Osteoblast (primary cell): ENCODE data around the gene WNK3. TPM values are rescaled to one million over a fixed set of nuclear protein-coding genes. Genes with fewer than 3 reads are reported as not detected.

Experiments used
- DNase-seq: peaks from one replicate; pipeline ENCODE4 v3.0.0; 2011; ENCODE audit warnings: low spot score, mixed read lengths; ENCODE audit not compliant: insufficient read length; ENCODE audit errors: missing footprints
- H2AFZ ChIP-seq: 2 replicates; pipeline ENCODE4 v1.6.0; 2011; ENCODE audit warnings: mild to moderate bottlenecking, low read length
- H3K27ac ChIP-seq: 2 replicates; pipeline ENCODE4 v1.5.1; 2011; ENCODE audit warnings: mild to moderate bottlenecking, low read depth, low read length, moderate library complexity
- H3K27me3 ChIP-seq: 2 replicates; pipeline ENCODE4 v1.6.0; 2012; ENCODE audit warnings: mild to moderate bottlenecking, control low read depth, inconsistent platforms, low read length, moderate library complexity; ENCODE audit not compliant: insufficient read depth
- H3K36me3 ChIP-seq: 2 replicates; pipeline ENCODE4 v1.5.1; 2011; ENCODE audit warnings: mild to moderate bottlenecking, low read length, control low read depth, moderate library complexity; ENCODE audit not compliant: insufficient read depth
- H3K4me1 ChIP-seq: 2 replicates; pipeline ENCODE4 v1.5.1; 2011; ENCODE audit warnings: mild to moderate bottlenecking, low read length, control low read depth, moderate library complexity; ENCODE audit not compliant: insufficient read depth
- H3K4me2 ChIP-seq: 2 replicates; pipeline ENCODE4 v1.6.0; 2011; ENCODE audit warnings: mild to moderate bottlenecking, low read length; ENCODE audit not compliant: insufficient read depth
- H3K4me3 ChIP-seq: fragments of 200-600 bp; sonication (generic); 3 replicates; pipeline ENCODE4 v1.5.1; 2012; ENCODE audit warnings: mild to moderate bottlenecking, low read length, inconsistent platforms; ENCODE audit not compliant: insufficient read depth
- H3K79me2 ChIP-seq: 2 replicates; pipeline ENCODE4 v1.6.0; 2012; ENCODE audit warnings: mild to moderate bottlenecking, low read length, control low read depth, inconsistent platforms; ENCODE audit not compliant: insufficient read depth
- H3K9me3 ChIP-seq: 2 replicates; pipeline ENCODE4 v1.5.1; 2011; ENCODE audit warnings: low read depth, low read length, control low read depth
- H4K20me1 ChIP-seq: 2 replicates; pipeline ENCODE4 v1.6.0; 2012; ENCODE audit warnings: mild to moderate bottlenecking, low read length, control low read depth; ENCODE audit not compliant: insufficient read depth
- total RNA-seq: library from RNA; depleted of rRNA; stranded (reverse); fragments of >200 nt; gene quantifications from 2 replicates; pipeline ENCODE4 v1.2.3, GENCODE V29; 2012
- TF ChIP-seq, protein P1 (sequence below): IDR thresholded peaks from 2 replicates; pipeline ENCODE4 v1.5.1; 2011; ENCODE audit warnings: mild to moderate bottlenecking, low read depth, low read length, moderate library complexity; ENCODE audit errors: extremely low read depth

WNK3 gene
- total RNA-seq, 1 donor = 1.1 TPM

- TF ChIP-seq, protein P1, sequence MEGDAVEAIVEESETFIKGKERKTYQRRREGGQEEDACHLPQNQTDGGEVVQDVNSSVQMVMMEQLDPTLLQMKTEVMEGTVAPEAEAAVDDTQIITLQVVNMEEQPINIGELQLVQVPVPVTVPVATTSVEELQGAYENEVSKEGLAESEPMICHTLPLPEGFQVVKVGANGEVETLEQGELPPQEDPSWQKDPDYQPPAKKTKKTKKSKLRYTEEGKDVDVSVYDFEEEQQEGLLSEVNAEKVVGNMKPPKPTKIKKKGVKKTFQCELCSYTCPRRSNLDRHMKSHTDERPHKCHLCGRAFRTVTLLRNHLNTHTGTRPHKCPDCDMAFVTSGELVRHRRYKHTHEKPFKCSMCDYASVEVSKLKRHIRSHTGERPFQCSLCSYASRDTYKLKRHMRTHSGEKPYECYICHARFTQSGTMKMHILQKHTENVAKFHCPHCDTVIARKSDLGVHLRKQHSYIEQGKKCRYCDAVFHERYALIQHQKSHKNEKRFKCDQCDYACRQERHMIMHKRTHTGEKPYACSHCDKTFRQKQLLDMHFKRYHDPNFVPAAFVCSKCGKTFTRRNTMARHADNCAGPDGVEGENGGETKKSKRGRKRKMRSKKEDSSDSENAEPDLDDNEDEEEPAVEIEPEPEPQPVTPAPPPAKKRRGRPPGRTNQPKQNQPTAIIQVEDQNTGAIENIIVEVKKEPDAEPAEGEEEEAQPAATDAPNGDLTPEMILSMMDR = no peak
- Histone ChIP-seq H3K4me3 (no peak overlapping the region), H3K27me3 (peaks cover 2% of the 10 kb centered on the region), H3K79me2 (no peaks in the 10 kb centered on the region), H3K9me3 (no peaks in the 10 kb centered on the region), H3K27ac (no peak overlapping the region), H3K36me3 (no peaks in the 10 kb centered on the region), H2AFZ (no peak overlapping the region), H3K4me2 (no peak overlapping the region), H3K4me1 (no peaks in the 10 kb centered on the region), H4K20me1 (no peaks in the 10 kb centered on the region)
- no peak for DNase-seq
Observed at GRCh38 chrX:54325077-54325476, 32.8 kb downstream of the WNK3 start.

DNA sequence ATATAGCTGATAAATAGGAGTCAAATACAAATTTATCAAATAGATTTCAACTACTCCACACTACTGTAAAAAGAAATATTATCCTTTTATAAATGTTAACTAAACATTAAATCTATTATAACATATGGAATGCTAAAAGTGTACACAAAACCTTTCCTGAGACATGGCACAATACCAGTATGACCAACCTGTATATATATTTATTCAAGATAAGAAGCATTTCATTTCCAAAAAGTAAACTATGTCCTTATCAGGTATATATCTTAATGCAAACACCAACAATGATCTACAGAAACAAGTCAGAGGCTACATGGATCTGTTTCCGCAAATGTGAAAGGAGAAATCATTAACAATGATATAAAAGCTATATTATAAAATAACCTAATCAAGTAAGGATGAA lies 37.8 kb downstream of the WNK3 start:
- H3K4me1 ChIP-seq = no peaks in the 10 kb centered on the region
- no peak overlapping the region for H3K4me2 ChIP-seq
- H3K9me3 ChIP-seq = no peaks in the 10 kb centered on the region
- no peaks in the 10 kb centered on the region for H3K36me3 ChIP-seq
- H3K79me2 ChIP-seq = no peaks in the 10 kb centered on the region
- H3K27ac ChIP-seq = no peak overlapping the region
- H3K27me3 ChIP-seq = no peaks in the 10 kb centered on the region
- H2AFZ ChIP-seq = no peak overlapping the region
- H3K4me3 ChIP-seq = no peak overlapping the region
- no peaks in the 10 kb centered on the region for H4K20me1 ChIP-seq
- DNase-seq = no peak
- TF ChIP-seq, protein P1 = no peak

DNA sequence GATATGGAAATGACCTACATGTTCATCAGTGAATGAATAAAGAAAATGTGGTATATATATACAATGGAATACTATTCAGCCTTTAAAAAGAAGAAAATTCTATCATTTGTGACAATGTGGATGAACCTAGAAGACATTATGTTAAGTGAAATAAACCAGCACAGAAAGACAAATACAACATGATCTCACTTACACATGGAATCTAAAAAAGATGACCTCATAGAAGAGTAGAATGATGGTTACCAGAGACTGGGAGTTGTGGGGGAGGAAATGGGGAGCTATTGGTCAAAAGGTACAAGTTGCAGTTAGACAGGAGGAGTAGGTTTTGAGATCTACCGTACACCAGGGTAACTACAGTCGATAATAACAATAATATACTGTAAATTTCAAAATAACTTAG lies 51.5 kb downstream of the WNK3 start:
- H3K4me1 ChIP-seq = no peaks in the 10 kb centered on the region
- H3K9me3 ChIP-seq = no peaks in the 10 kb centered on the region
- H3K79me2 ChIP-seq = no peaks in the 10 kb centered on the region
- no peaks in the 10 kb centered on the region for H3K36me3 ChIP-seq
- no peaks in the 10 kb centered on the region for H3K27me3 ChIP-seq
- H2AFZ ChIP-seq = no peak overlapping the region
- no peaks in the 10 kb centered on the region for H4K20me1 ChIP-seq
- TF ChIP-seq, protein P1 = no peak
- H3K4me2 ChIP-seq = no peak overlapping the region
- H3K4me3 ChIP-seq = no peak overlapping the region
- no peak overlapping the region for H3K27ac ChIP-seq
- no peak for DNase-seq

DNA sequence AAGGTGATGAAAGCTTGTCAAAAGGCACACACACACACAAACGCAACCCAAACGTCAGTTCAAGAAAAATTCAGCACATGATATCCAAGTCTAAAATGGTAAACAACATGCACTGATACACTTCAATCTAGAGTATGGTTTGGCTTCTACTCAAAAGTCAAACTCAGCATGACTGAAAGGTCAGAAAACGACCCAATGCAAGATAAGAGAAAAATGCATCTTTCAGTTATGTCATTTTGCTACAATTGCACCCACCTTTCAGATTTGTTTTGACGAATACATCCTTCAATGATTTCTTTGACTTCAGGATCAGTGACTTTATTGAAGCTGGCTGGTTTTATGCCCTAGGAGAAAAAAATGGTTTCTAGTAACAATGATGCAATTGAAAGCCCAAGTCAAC lies 56.3 kb downstream of the WNK3 start:
- Histone ChIP-seq H3K27ac (no peak overlapping the region), H4K20me1 (no peaks in the 10 kb centered on the region), H3K79me2 (no peaks in the 10 kb centered on the region), H3K27me3 (no peaks in the 10 kb centered on the region), H3K9me3 (no peaks in the 10 kb centered on the region), H3K4me1 (no peaks in the 10 kb centered on the region), H3K4me2 (no peak overlapping the region), H2AFZ (no peak overlapping the region), H3K4me3 (no peak overlapping the region), H3K36me3 (no peaks in the 10 kb centered on the region)
- TF ChIP-seq, protein P1 = no peak
- no peak for DNase-seq
